Neural cell (in vitro differentiated cells): ENCODE results near the gene ITGB2. TPM values are rescaled to one million over a fixed set of nuclear protein-coding genes. Genes with fewer than 3 reads are reported as not detected.

Source experiments
- H2AFZ ChIP-seq: fragments of 200-600, 300-800 bp; sonication (generic), shearing (Covaris generic); 2 replicates; pipeline ENCODE4 v1.6.0; 2014; ENCODE audit warnings: low read depth, mild to moderate bottlenecking, antibody characterized with exemption, low read length, moderate library complexity
- H3F3A ChIP-seq: fragments of 200-600 bp; shearing (Covaris generic); 2 replicates; pipeline ENCODE4 v1.6.1; 2016; ENCODE audit warnings: mild to moderate bottlenecking, moderate library complexity, mixed read lengths, antibody characterized with exemption, low read length; ENCODE audit not compliant: insufficient read depth, poor library complexity, severe bottlenecking
- H3K27ac ChIP-seq: fragments of 200-600, 300-800 bp; sonication (generic), shearing (Covaris generic); 2 replicates; pipeline ENCODE4 v1.5.1; 2014; ENCODE audit warnings: mild to moderate bottlenecking, low read length, moderate library complexity
- H3K27me3 ChIP-seq: fragments of 300-800, 200-600 bp; sonication (generic), shearing (Covaris generic); 2 replicates; pipeline ENCODE4 v1.6.0; 2014; ENCODE audit warnings: mild to moderate bottlenecking, low read depth, low read length, moderate library complexity; ENCODE audit not compliant: insufficient read depth
- H3K36me3 ChIP-seq: fragments of 300-800, 200-600 bp; sonication (generic), shearing (Covaris generic); 2 replicates; pipeline ENCODE4 v1.5.1; 2014; ENCODE audit warnings: mild to moderate bottlenecking, antibody characterized with exemption, low read length, moderate library complexity; ENCODE audit not compliant: insufficient read depth
- H3K4me2 ChIP-seq: fragments of 300-800, 200-600 bp; sonication (generic), shearing (Covaris generic); 2 replicates; pipeline ENCODE4 v1.6.0; 2014; ENCODE audit warnings: mild to moderate bottlenecking, low read length
- H3K4me3 ChIP-seq: fragments of 300-800, 200-600 bp; sonication (generic), shearing (Covaris generic); 2 replicates; pipeline ENCODE4 v1.5.1; 2014; ENCODE audit warnings: mild to moderate bottlenecking, low read length, moderate library complexity
- H3K79me2 ChIP-seq: fragments of 200-600 bp; shearing (Covaris generic); replicated peaks from 2 replicates; pipeline ENCODE4 v1.6.0; 2014; ENCODE audit warnings: mild to moderate bottlenecking, low read length, moderate library complexity; ENCODE audit not compliant: insufficient read depth
- H3K9ac ChIP-seq: fragments of 300-800, 200-600 bp; sonication (generic), shearing (Covaris generic); 2 replicates; pipeline ENCODE4 v1.6.1; 2016; ENCODE audit warnings: mild to moderate bottlenecking, low read length, mixed read lengths
- H3K9me2 ChIP-seq: fragments of 200-600 bp; shearing (Covaris generic); 2 replicates; pipeline ENCODE4 v1.6.1; 2016; ENCODE audit warnings: mild to moderate bottlenecking, low read length, mixed read lengths; ENCODE audit not compliant: insufficient read depth
- H3K9me3 ChIP-seq: fragments of 200-600, 300-800 bp; sonication (generic), shearing (Covaris generic); 2 replicates; pipeline ENCODE4 v1.6.1; 2016; ENCODE audit warnings: mild to moderate bottlenecking, mixed run types, low read length, moderate library complexity, mixed read lengths
- H4K20me1 ChIP-seq: fragments of 200-600 bp; shearing (Covaris generic); 2 replicates; pipeline ENCODE4 v1.6.1; 2016; ENCODE audit warnings: mild to moderate bottlenecking, mixed run types; ENCODE audit not compliant: insufficient read depth
- EP300 ChIP-seq: fragments of 450-650 bp; conservative IDR thresholded peaks from 2 replicates; pipeline ENCODE4 v1.6.1; 2014; ENCODE audit warnings: antibody characterized with exemption, mild to moderate bottlenecking, moderate library complexity; ENCODE audit not compliant: poor library complexity, severe bottlenecking
- EZH2 ChIP-seq: fragments of 200-600, 300-800 bp; shearing (Covaris generic), sonication (generic); IDR thresholded peaks from 2 replicates; pipeline ENCODE4 v1.6.1; 2014; ENCODE audit warnings: antibody characterized with exemption, low read length, borderline replicate concordance, mild to moderate bottlenecking; ENCODE audit not compliant: insufficient read depth, poor library complexity, severe bottlenecking
- MXI1 ChIP-seq: fragments of 450-650 bp; conservative IDR thresholded peaks from 2 replicates; pipeline ENCODE4 v1.6.1; 2014; ENCODE audit warnings: antibody characterized with exemption, mild to moderate bottlenecking; ENCODE audit not compliant: poor library complexity, severe bottlenecking
- POLR2AphosphoS5 ChIP-seq: IDR thresholded peaks from 2 replicates; pipeline ENCODE4 v1.6.1; 2012
- RAD21 ChIP-seq: fragments of 450-650 bp; conservative IDR thresholded peaks from 2 replicates; pipeline ENCODE4 v1.6.1; 2014; ENCODE audit warnings: antibody characterized with exemption, mild to moderate bottlenecking, moderate library complexity
- SMC3 ChIP-seq: fragments of 450-650 bp; conservative IDR thresholded peaks from 2 replicates; pipeline ENCODE4 v1.6.1; 2014; ENCODE audit warnings: antibody characterized with exemption, mild to moderate bottlenecking, moderate library complexity; ENCODE audit not compliant: poor library complexity
- TAF1 ChIP-seq: IDR thresholded peaks from 2 replicates; pipeline ENCODE4 v1.6.1; 2012; ENCODE audit warnings: low read depth
- polyA plus RNA-seq: library from polyadenylated mRNA; depleted of rRNA; stranded (reverse); fragments of >200 nt; gene quantifications from 2 replicates; pipeline ENCODE4 v1.2.3, GENCODE V29; 2014
- TF ChIP-seq, protein P1 (sequence below): fragments of 450-650 bp; IDR thresholded peaks from 2 replicates; pipeline ENCODE4 v1.5.1; 2014; ENCODE audit warnings: antibody characterized with exemption, mild to moderate bottlenecking, moderate library complexity; ENCODE audit not compliant: poor library complexity, severe bottlenecking
- TF ChIP-seq, protein P2 (sequence below): IDR thresholded peaks from 2 replicates; pipeline ENCODE4 v1.6.1; 2012; ENCODE audit warnings: borderline replicate concordance

ITGB2 gene
- polyA plus RNA-seq, 1 donor from 2014 or later = not detected

DNA sequence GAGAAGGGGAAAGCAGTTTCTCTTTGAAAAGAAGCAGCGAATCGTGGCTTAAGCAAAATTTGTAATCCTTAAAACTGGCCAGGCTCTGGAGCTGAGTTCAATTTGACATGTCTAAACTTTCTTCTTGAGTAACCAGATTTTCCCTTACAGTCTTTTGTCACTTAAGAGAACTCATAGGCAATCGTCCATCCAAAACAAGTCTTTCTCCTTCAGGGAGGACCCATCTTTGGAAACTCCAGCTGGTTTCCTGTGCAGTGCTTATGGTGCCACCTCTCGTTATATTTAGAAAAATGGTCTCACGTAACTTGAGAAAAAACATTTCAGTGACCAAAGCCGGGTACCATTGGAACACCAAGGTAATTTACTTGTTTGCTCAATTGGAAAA, 45.4 kb downstream of the ITGB2 start:
- peaks cover 28% of the 10 kb centered on the region for H3K79me2 ChIP-seq
- H3K9me3 ChIP-seq = no peaks in the 10 kb centered on the region
- H2AFZ ChIP-seq = no peak overlapping the region
- H3F3A ChIP-seq = peaks cover 6% of the 10 kb centered on the region
- no peak overlapping the region for H3K4me2 ChIP-seq
- no peak overlapping the region for H3K27ac ChIP-seq
- H3K4me3 ChIP-seq = no peak overlapping the region
- TF ChIP-seq SMC3 (no peak), TAF1 (no peak)
- H3K9ac ChIP-seq = no peak overlapping the region
- H3K27me3 ChIP-seq = peaks cover 28% of the 10 kb centered on the region
- no peaks in the 10 kb centered on the region for H3K36me3 ChIP-seq
- peaks cover 22% of the 10 kb centered on the region for H4K20me1 ChIP-seq
- H3K9me2 ChIP-seq = no peaks in the 10 kb centered on the region

DNA sequence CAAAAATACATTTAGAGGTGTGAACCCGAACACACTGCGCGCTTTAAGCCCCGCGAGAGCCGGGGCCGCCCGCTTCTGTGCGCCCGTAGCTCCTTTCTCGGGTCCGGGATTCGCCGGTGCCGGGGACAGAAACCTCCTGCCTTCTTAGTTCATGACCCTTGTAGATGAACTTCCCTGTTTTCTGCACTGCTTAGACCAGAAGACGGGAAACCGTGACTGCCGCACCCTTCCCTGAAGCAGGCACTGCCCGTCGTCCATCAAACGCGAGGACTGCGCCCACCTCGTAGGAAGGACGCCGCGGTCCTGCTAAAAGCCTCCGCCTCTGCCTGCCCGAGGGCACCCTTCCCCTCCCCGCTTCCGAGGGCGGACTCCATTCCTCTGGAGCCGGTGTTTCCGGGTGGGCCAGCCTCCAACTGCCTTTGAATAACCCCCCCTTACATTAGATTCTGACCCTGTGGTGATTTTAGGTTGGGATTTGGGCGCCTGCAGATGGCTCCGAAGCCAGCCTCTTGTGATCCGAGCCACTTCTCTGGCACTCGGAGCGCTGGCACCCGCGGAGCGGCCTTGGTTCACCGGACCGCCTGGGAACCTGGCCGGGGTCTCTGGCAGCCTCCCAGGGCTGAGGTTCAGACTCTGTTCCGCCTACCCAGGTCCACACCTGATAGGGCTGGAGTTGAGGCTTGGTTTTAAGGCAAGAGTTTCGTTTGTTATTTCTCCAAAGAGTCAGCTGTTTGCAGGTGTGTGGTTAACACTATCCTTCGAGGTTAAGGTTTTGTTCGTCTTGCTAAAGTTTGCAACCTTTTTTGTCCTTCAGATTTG, 46.0 kb downstream of the ITGB2 start:
- no peaks in the 10 kb centered on the region for H3K36me3 ChIP-seq
- H3K9me3 ChIP-seq = no peaks in the 10 kb centered on the region
- H3K27ac ChIP-seq = no peak overlapping the region
- no peaks in the 10 kb centered on the region for H3K9me2 ChIP-seq
- H3K9ac ChIP-seq = peak overlapping the region; percentile 65
- H2AFZ ChIP-seq = peak overlapping the region; percentile 73
- H3K79me2 ChIP-seq = peaks cover 34% of the 10 kb centered on the region
- H3K27me3 ChIP-seq = peaks cover 28% of the 10 kb centered on the region
- TF ChIP-seq EP300 (no peak), MXI1 (no peak), RAD21 (no peak), SMC3 (no peak), POLR2AphosphoS5 (no peak), EZH2 (no peak), TAF1 (no peak)
- TF ChIP-seq, protein P1, sequence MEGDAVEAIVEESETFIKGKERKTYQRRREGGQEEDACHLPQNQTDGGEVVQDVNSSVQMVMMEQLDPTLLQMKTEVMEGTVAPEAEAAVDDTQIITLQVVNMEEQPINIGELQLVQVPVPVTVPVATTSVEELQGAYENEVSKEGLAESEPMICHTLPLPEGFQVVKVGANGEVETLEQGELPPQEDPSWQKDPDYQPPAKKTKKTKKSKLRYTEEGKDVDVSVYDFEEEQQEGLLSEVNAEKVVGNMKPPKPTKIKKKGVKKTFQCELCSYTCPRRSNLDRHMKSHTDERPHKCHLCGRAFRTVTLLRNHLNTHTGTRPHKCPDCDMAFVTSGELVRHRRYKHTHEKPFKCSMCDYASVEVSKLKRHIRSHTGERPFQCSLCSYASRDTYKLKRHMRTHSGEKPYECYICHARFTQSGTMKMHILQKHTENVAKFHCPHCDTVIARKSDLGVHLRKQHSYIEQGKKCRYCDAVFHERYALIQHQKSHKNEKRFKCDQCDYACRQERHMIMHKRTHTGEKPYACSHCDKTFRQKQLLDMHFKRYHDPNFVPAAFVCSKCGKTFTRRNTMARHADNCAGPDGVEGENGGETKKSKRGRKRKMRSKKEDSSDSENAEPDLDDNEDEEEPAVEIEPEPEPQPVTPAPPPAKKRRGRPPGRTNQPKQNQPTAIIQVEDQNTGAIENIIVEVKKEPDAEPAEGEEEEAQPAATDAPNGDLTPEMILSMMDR = no peak
- TF ChIP-seq, protein P2, sequence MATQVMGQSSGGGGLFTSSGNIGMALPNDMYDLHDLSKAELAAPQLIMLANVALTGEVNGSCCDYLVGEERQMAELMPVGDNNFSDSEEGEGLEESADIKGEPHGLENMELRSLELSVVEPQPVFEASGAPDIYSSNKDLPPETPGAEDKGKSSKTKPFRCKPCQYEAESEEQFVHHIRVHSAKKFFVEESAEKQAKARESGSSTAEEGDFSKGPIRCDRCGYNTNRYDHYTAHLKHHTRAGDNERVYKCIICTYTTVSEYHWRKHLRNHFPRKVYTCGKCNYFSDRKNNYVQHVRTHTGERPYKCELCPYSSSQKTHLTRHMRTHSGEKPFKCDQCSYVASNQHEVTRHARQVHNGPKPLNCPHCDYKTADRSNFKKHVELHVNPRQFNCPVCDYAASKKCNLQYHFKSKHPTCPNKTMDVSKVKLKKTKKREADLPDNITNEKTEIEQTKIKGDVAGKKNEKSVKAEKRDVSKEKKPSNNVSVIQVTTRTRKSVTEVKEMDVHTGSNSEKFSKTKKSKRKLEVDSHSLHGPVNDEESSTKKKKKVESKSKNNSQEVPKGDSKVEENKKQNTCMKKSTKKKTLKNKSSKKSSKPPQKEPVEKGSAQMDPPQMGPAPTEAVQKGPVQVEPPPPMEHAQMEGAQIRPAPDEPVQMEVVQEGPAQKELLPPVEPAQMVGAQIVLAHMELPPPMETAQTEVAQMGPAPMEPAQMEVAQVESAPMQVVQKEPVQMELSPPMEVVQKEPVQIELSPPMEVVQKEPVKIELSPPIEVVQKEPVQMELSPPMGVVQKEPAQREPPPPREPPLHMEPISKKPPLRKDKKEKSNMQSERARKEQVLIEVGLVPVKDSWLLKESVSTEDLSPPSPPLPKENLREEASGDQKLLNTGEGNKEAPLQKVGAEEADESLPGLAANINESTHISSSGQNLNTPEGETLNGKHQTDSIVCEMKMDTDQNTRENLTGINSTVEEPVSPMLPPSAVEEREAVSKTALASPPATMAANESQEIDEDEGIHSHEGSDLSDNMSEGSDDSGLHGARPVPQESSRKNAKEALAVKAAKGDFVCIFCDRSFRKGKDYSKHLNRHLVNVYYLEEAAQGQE = no peak
- peak overlapping the region; percentile 51 for H3K4me2 ChIP-seq
- peaks cover 22% of the 10 kb centered on the region for H4K20me1 ChIP-seq
- peak overlapping the region; percentile 87 for H3K4me3 ChIP-seq
- peaks cover 6% of the 10 kb centered on the region for H3F3A ChIP-seq
